Measurements from ENCODE around the gene COL6A3. TPM values are rescaled to one million over a fixed set of nuclear protein-coding genes. Genes with fewer than 3 reads are reported as not detected.

The COL6A3 gene
- total and polyA plus RNA-seq, 2 of the 13 experiments (the other 11 are each of a cell fraction or from before 2014, with no cell fraction given): 0.03 TPM; not detected in 1

DNA sequence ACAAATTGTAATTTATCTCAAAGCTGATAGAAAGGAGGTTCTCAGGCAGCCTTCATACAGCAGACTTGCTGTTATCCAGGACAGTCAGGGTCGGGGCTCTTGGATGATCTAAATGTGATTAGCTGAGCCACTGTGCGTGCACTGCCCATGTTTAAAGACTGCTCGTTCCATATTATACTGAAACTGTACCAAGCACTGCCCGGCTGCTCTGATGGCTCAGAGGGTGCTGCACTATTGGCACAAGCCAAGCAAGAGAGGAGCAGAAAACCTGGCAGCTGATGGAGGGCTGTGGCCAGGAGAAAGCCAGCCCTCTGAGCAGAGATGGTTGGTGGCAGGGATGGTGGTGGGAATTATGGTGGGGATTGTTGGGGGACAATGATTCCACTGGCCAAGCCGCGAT is 63.4 kb downstream of the COL6A3 start (continued):
- no peak for TF ChIP-seq ZNF547 (CRISPR knock-in tag; IDR thresholded peaks at IDR 0.05)

DNA sequence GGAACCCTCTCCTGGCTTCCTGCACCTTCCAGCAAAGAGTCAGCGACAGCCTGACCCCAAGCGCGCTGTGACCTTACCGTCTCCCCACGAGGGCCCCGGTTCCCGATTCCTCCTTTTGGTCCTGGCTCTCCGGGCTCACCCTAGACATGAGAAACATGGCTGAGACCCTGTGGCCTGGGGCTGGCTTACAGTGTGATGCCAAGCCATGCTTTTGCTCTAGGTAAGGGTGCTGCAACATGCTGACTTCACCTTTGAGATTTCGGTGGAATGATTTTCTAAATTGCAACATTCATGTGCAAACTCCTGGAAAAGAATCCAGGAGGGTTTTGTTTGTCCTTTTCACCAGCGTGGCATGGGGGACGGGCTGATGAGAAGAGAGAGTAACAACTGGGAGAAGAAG is 63.9 kb downstream of the COL6A3 start:
- no peak overlapping the region for H3K27ac ChIP-seq (ENCODE audit: extremely low read length, insufficient read depth, low read length)
- ChIA-PET POLR2A (no interaction called here), CTCF (ENCODE audit: low intra/inter-chr PET ratio, low total read pairs) (no interaction called here)
- H3K27me3 ChIP-seq (ENCODE audit: control insufficient read depth in 1 of 2, insufficient read depth in 2 of 2, low read length in 2 of 2): peaks cover 3 to 71% of the 10 kb centered on the region in 2 experiments; a peak in 4 of 5 replicates
- H3K4me2 ChIP-seq (ENCODE audit: low read depth, low read length): no peak overlapping the region
- H3K4me3 ChIP-seq (replicated peaks in 1 of 3; ENCODE audit: insufficient read depth in 1 of 3, low read depth in 2 of 3, low read length in 3 of 3): no peak overlapping the region
- DNase-seq (ENCODE audit: low spot score) (no peak), FAIRE-seq (no peak), ATAC-seq (no peak)
- H2AFZ ChIP-seq (ENCODE audit: low read length): no peak overlapping the region
- no peaks in the 10 kb centered on the region for H3K36me3 ChIP-seq (replicated peaks in 1 of 2; ENCODE audit: control insufficient read depth in 1 of 2, insufficient read depth in 2 of 2, low read length in 2 of 2)
- H3K9ac ChIP-seq (ENCODE audit: insufficient read depth, low read depth, low read length): no peak overlapping the region
- no peaks in the 10 kb centered on the region for H3K9me3 ChIP-seq (ENCODE audit: low read length)
- in situ Hi-C loops (cut with HindIII; ENCODE audit: extremely low pct_ligation_motif_present, low pct_unique_long_range_greater_than_20kb): no loop called here
- no peak for TF ChIP-seq CHD4 (IDR thresholded peaks at IDR 0.05; ENCODE audit: borderline replicate concordance, low read length)
- no peak for TF ChIP-seq MEF2D (CRISPR knock-in tag; IDR thresholded peaks at IDR 0.05)
- no peak for TF ChIP-seq MIER3 (CRISPR knock-in tag; IDR thresholded peaks at IDR 0.05; ENCODE audit: borderline replicate concordance)
- TF ChIP-seq, protein P1, sequence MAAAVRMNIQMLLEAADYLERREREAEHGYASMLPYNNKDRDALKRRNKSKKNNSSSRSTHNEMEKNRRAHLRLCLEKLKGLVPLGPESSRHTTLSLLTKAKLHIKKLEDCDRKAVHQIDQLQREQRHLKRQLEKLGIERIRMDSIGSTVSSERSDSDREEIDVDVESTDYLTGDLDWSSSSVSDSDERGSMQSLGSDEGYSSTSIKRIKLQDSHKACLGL (CRISPR knock-in tag; IDR thresholded peaks at IDR 0.05): no peak
- no peaks in the 10 kb centered on the region for H3K4me1 ChIP-seq (ENCODE audit: insufficient read depth, low read length)
- WGBS (ENCODE audit: low lambda C conversion rate): 35% methylated on average over 11 of the region's 11 CpGs
- intact Hi-C loops (cut with micrococcal nuclease; ENCODE audit: unreplicated experiment): no loop called here
- no peaks in the 10 kb centered on the region for H3K79me2 ChIP-seq (ENCODE audit: insufficient read depth, low read length)
- H4K20me1 ChIP-seq (ENCODE audit: insufficient read depth, low read length): no peaks in the 10 kb centered on the region
- BruUV-seq (replicated peaks): no TSS peak

DNA sequence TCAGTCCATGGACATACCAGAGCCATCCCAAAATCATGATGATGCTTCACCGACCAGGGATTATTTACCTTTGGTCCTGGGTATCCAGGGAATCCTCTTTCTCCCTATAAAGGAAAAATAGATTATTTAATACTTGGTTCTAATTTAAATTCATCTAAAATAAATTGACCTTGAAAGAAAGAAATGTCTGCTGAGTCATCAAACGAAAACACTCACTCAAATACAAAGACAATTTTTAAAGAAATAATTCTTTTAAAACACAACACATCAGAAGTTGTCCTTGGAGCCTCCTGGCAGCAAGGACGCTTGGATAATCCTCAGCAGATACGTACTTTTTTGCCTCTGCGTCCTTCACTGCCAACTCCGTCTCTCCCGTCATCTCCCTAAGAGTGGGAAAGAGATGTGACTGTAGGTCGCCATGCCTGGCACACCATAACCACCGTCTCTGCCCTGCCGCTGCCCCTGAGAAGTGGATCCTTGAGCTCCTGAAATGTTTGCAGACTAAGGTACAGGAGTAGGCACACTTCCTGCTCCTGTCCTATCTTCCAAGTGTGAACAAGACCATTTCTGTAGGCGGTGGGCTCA is 65.6 kb downstream of the COL6A3 start:
- BruUV-seq (replicated peaks): no TSS peak
- no peaks in the 10 kb centered on the region for H3K79me2 ChIP-seq (ENCODE audit: insufficient read depth, low read length)
- DNase-seq (ENCODE audit: low spot score) (no peak), FAIRE-seq (no peak), ATAC-seq (no peak)
- in situ Hi-C loops (cut with HindIII; ENCODE audit: extremely low pct_ligation_motif_present, low pct_unique_long_range_greater_than_20kb) (no loop called here), intact Hi-C loops (cut with micrococcal nuclease; ENCODE audit: unreplicated experiment) (no loop called here)
- no peak overlapping the region for H2AFZ ChIP-seq (ENCODE audit: low read length)
- TF ChIP-seq MAFK (conservative IDR thresholded peaks at IDR 0.05 in 1 of 2, IDR thresholded peaks at IDR 0.05 in 1 of 2; ENCODE audit: low read length in 2 of 2) (peak; percentile 40 to 65; a peak in 2 of 4 replicates), MAFF (IDR thresholded peaks at IDR 0.05; ENCODE audit: low read depth, low read length) (0 out of 2 replicates have a peak, but pooled peaks have one; percentile 37)
- TF ChIP-seq, protein P2, sequence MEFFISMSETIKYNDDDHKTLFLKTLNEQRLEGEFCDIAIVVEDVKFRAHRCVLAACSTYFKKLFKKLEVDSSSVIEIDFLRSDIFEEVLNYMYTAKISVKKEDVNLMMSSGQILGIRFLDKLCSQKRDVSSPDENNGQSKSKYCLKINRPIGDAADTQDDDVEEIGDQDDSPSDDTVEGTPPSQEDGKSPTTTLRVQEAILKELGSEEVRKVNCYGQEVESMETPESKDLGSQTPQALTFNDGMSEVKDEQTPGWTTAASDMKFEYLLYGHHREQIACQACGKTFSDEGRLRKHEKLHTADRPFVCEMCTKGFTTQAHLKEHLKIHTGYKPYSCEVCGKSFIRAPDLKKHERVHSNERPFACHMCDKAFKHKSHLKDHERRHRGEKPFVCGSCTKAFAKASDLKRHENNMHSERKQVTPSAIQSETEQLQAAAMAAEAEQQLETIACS (CRISPR knock-in tag; IDR thresholded peaks at IDR 0.05): no peak
- no peaks in the 10 kb centered on the region for H4K20me1 ChIP-seq (ENCODE audit: insufficient read depth, low read length)
- H3K36me3 ChIP-seq (replicated peaks in 1 of 2; ENCODE audit: control insufficient read depth in 1 of 2, insufficient read depth in 2 of 2, low read length in 2 of 2): no peaks in the 10 kb centered on the region
- no peak overlapping the region for H3K9ac ChIP-seq (ENCODE audit: insufficient read depth, low read depth, low read length)
- POLR2A ChIA-PET: no interaction called here
- CTCF ChIA-PET (ENCODE audit: low intra/inter-chr PET ratio, low total read pairs): no interaction called here
- H3K4me3 ChIP-seq (replicated peaks in 1 of 3; ENCODE audit: insufficient read depth in 1 of 3, low read depth in 2 of 3, low read length in 3 of 3): no peak overlapping the region
- H3K4me1 ChIP-seq (ENCODE audit: insufficient read depth, low read length): no peaks in the 10 kb centered on the region
- no peak overlapping the region for H3K4me2 ChIP-seq (ENCODE audit: low read depth, low read length)
- no peaks in the 10 kb centered on the region for H3K9me3 ChIP-seq (ENCODE audit: low read length)
- WGBS (ENCODE audit: low lambda C conversion rate): 42% methylated on average over 11 of the region's 11 CpGs
- peaks cover 3 to 75% of the 10 kb centered on the region in 2 experiments; a peak in 4 of 5 replicates for H3K27me3 ChIP-seq (ENCODE audit: control insufficient read depth in 1 of 2, insufficient read depth in 2 of 2, low read length in 2 of 2)
- no peak overlapping the region for H3K27ac ChIP-seq (ENCODE audit: extremely low read length, insufficient read depth, low read length)

Measured in HepG2 (cell line).